ENCODE results near the gene GFRA4. TPM values are rescaled to one million over a fixed set of nuclear protein-coding genes. Genes with fewer than 3 reads are reported as not detected.
A peak's percentile ranks its signal among the peaks of the same experiment; 100 is the strongest.

Gene GFRA4
- total RNA-seq, 1 donor from 2014 or later: not detected

DNA sequence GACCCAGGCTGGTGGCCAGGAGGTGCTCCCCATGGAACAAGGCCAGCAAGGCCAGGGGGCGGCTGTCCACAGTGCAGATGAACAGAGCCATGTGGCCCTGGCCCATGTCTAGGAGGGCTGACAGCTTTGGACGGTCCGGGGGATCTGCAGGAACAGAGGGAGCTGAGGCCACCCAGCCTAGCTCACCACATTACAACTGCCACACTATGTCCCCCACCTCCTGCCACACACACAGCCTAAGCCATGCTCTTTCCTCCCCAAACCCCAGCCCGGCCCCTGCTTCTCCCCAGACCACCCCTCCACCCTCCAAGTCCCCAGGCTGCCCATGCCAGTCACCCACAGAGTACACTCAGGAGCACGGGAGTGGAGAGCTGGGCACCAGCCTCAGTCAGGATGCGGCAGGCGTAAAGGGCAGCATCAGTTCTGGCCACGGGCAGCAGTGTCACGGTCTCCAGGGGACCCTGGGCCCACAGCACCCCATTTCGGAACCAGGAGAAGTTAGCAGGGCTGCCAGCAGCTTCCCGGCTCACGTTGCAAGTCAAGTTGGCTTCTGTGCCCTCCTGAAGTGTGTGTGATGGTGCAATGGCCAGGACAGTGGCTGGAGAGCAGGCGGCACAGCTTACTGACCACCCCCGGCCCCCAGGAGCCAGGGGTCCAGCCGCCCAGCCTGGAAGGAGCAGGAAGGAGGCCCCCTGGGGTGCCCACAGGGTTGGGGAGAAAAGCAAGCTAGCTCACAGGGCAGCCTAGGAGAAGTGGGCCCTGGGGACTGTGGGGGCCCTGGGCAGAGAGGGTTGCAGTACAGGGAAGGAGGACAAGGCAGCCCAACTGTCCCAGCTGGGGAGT is 33.8 kb upstream of the GFRA4 start:
- Histone ChIP-seq H3K27ac (no peak overlapping the region), H3K27me3 (no peaks in the 10 kb centered on the region), H3K9me3 (no peaks in the 10 kb centered on the region), H3K36me3 (no peaks in the 10 kb centered on the region), H3K4me3 (no peak overlapping the region), H3K4me1 (no peaks in the 10 kb centered on the region)
- DNase-seq: no peak
- TF ChIP-seq, protein P1, sequence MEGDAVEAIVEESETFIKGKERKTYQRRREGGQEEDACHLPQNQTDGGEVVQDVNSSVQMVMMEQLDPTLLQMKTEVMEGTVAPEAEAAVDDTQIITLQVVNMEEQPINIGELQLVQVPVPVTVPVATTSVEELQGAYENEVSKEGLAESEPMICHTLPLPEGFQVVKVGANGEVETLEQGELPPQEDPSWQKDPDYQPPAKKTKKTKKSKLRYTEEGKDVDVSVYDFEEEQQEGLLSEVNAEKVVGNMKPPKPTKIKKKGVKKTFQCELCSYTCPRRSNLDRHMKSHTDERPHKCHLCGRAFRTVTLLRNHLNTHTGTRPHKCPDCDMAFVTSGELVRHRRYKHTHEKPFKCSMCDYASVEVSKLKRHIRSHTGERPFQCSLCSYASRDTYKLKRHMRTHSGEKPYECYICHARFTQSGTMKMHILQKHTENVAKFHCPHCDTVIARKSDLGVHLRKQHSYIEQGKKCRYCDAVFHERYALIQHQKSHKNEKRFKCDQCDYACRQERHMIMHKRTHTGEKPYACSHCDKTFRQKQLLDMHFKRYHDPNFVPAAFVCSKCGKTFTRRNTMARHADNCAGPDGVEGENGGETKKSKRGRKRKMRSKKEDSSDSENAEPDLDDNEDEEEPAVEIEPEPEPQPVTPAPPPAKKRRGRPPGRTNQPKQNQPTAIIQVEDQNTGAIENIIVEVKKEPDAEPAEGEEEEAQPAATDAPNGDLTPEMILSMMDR (IDR thresholded peaks at IDR 0.05): no peak
- ATAC-seq: no peak
- intact Hi-C loops (cut with DNase I): no loop called here

DNA sequence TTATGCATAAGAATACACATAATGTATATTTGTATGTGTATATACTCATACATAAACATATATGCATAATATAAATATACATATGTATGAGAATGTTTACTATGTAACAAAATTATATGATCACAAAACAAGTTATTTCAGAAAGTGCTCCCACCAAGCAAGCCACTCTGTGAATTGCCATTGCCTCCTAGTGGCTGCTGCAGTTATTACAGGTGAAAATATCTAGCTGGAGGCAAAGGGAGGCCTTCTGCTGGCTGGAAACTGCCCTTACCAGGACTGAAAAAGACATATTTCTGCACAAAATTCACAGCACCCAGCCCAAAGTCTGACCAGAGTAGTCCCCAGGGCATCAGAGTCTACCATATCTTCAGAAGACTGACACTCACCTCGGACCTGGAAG is 33.0 kb upstream of the GFRA4 start:
- TF ChIP-seq, protein P1 (IDR thresholded peaks at IDR 0.05): peak; percentile 32
- no peak for ATAC-seq
- no peaks in the 10 kb centered on the region for H3K9me3 ChIP-seq
- no peak overlapping the region for H3K4me3 ChIP-seq
- no peaks in the 10 kb centered on the region for H3K36me3 ChIP-seq
- no peak for DNase-seq
- no peaks in the 10 kb centered on the region for H3K27me3 ChIP-seq
- intact Hi-C loops (cut with DNase I): no loop called here
- H3K4me1 ChIP-seq: no peaks in the 10 kb centered on the region
- no peak overlapping the region for H3K27ac ChIP-seq

DNA sequence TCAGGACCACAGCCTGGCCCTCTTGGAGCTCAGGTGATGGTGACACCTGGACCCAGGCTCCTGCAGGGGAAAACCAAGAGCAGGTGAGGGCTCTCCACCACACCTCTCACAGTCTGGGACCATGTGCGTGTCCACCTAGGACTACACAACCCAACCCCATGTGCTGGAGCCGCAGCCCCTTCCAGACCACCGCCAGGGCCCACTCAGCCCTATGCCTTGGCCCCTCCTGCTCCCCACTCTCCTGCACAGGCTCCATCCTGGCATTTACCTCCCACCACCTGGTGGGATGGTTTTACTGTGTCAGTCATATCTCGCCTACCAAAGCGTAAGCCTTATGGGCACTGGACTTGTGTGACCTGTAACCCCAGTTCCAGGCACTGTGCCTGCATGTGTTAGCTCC is 31.7 kb upstream of the GFRA4 start:
- DNase-seq (no peak), ATAC-seq (no peak)
- TF ChIP-seq, protein P1 (IDR thresholded peaks at IDR 0.05): no peak
- no peak overlapping the region for H3K4me3 ChIP-seq
- intact Hi-C loops (cut with DNase I): no loop called here
- no peaks in the 10 kb centered on the region for H3K36me3 ChIP-seq
- H3K27ac ChIP-seq: no peak overlapping the region
- H3K4me1 ChIP-seq: no peaks in the 10 kb centered on the region
- no peaks in the 10 kb centered on the region for H3K27me3 ChIP-seq
- no peaks in the 10 kb centered on the region for H3K9me3 ChIP-seq

DNA sequence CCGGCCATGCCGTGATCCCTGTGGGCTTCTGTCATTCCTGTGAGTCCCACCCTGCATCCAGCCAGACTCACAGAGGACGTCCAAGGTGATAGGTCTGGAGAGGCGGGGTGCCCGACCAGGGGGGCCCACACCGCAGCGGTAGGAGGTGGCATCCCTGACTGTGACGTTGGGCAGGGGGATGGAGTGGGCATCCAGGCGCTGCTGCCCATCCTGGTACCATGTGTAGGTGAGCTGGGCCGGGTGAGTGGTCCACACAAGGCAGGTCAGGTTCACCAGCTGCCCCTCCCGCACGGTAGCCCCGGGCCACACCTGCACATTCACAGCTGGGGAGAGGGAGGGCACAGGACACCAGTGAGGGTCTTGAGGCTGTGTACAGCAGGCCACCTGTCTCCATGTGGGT is 30.2 kb upstream of the GFRA4 start:
- Histone ChIP-seq H3K27me3 (no peaks in the 10 kb centered on the region), H3K4me1 (no peaks in the 10 kb centered on the region), H3K27ac (no peak overlapping the region), H3K9me3 (no peaks in the 10 kb centered on the region), H3K4me3 (no peak overlapping the region), H3K36me3 (no peaks in the 10 kb centered on the region)
- TF ChIP-seq, protein P1 (IDR thresholded peaks at IDR 0.05): no peak
- no peak for ATAC-seq
- intact Hi-C loops (cut with DNase I): no loop called here
- DNase-seq: no peak

DNA sequence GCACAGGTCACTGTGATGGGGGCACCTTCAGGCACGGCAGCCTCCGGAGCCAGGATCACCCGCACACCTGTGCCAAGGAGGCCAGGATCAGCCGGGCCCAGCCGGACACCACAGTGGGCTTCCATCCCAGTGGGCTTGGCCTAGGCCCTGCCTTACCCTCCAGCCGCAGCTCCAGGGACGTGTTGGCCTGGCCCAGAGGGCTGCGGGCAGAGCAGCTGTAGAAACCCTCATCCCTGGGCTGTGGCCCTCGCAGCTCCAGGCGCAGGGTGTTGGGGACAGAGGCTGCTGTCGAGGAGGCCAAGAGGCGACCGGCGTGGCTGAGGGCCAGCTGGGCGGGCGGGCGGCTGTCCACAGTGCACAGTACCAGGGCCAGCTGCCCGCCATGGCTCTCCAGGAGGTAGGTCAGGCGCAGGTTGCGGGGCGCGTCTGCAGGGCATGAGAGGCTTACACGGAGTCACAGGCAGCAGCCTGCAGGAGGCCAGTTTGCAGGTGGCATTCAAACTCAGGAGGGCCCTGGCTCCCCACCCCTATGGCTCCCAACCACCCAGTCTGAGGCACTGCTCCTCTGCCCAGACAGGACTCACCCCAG is 29.6 kb upstream of the GFRA4 start:
- TF ChIP-seq, protein P1 (IDR thresholded peaks at IDR 0.05): no peak
- DNase-seq (no peak), ATAC-seq (no peak)
- Histone ChIP-seq H3K4me1 (no peaks in the 10 kb centered on the region), H3K9me3 (no peaks in the 10 kb centered on the region), H3K27ac (no peak overlapping the region), H3K36me3 (no peaks in the 10 kb centered on the region), H3K27me3 (no peaks in the 10 kb centered on the region), H3K4me3 (no peak overlapping the region)
- intact Hi-C loops (cut with DNase I): no loop called here

Data from upper lobe of right lung (tissue), 1 donor.